HEK293 (cell line): ENCODE data around the gene PRTG.

Source experiments
- CTCF ChIA-PET: fragments of 350-600 bp; formaldehyde crosslinking; extraction: SDS; loops from one replicate; lab custom pipeline; 2021; ENCODE audit warnings: antibody characterized with exemption; lab: Yijun Ruan, JAX
- POLR2A ChIA-PET: fragments of 300-600 bp; formaldehyde crosslinking; extraction: SDS; loops from one replicate; lab custom pipeline; 2020; ENCODE audit warnings: antibody characterized with exemption, inconsistent platforms; lab: Yijun Ruan, JAX
- H3K27ac ChIP-seq: fragments of 200-500 bp; sonication (Bioruptor generic); 2 replicates; pipeline ENCODE4 v1.5.1; 2014; ENCODE audit warnings: low read depth, low read length, control low read depth, inconsistent platforms; ENCODE audit errors: extremely low read depth
- H3K36me3 ChIP-seq, 2 experiments: fragments of 200-500 bp in 1 of 2; sonication (Bioruptor generic) in 1 of 2; 1 replicate in 1 of 2; 2 replicates in 1 of 2; pipeline ENCODE4 v1.5.1; 2014 to 2017; ENCODE audit warnings: inconsistent platforms in 2 of 2, low read length in 2 of 2; ENCODE audit not compliant: control insufficient read depth in 2 of 2, insufficient read depth in 1 of 2
- H3K4me1 ChIP-seq: fragments of 200-500 bp; sonication (Bioruptor generic); 2 replicates; pipeline ENCODE4 v1.5.1; 2014; ENCODE audit warnings: mild to moderate bottlenecking, low read length, inconsistent platforms; ENCODE audit not compliant: control insufficient read depth, insufficient read depth
- H3K4me3 ChIP-seq: 2 replicates; pipeline ENCODE4 v1.5.1; 2011; ENCODE audit warnings: low read depth, mild to moderate bottlenecking, control low read depth, low read length, moderate library complexity
- H3K9me3 ChIP-seq: fragments of 200-500 bp; sonication (Bioruptor generic); 2 replicates; pipeline ENCODE4 v1.5.1; 2014; ENCODE audit warnings: low read depth, low read length, inconsistent platforms; ENCODE audit not compliant: control insufficient read depth, insufficient read depth
- BCL11B ChIP-seq: fragments of 450-650 bp; formaldehyde crosslinking; IDR thresholded peaks from 2 replicates; pipeline ENCODE4 v1.5.1; 2016; ENCODE audit warnings: low read depth, missing biosample characterization, missing genetic modification characterization
- EGR2 ChIP-seq: fragments of 450-650 bp; formaldehyde crosslinking; IDR thresholded peaks from 2 replicates; pipeline ENCODE4 v1.5.1; 2016; ENCODE audit warnings: low read depth, missing biosample characterization, missing genetic modification characterization
- ZBTB20 ChIP-seq: fragments of 450-650 bp; formaldehyde crosslinking; IDR thresholded peaks from 2 replicates; pipeline ENCODE4 v1.5.1; 2016; ENCODE audit warnings: missing biosample characterization, missing genetic modification characterization
- ZBTB48 ChIP-seq: fragments of 450-650 bp; formaldehyde crosslinking; IDR thresholded peaks from 2 replicates; pipeline ENCODE4 v1.5.1; 2016; ENCODE audit warnings: missing biosample characterization, missing genetic modification characterization
- ZNF146 ChIP-seq: fragments of 450-650 bp; formaldehyde crosslinking; IDR thresholded peaks from 2 replicates; pipeline ENCODE4 v1.5.1; 2016; ENCODE audit warnings: missing biosample characterization, missing genetic modification characterization
- ZNF561 ChIP-seq: fragments of 450-650 bp; IDR thresholded peaks from 2 replicates; pipeline ENCODE4 v1.5.1; 2018; ENCODE audit warnings: missing biosample characterization, missing genetic modification characterization, borderline replicate concordance
- ZNF670 ChIP-seq: fragments of 450-650 bp; formaldehyde crosslinking; IDR thresholded peaks from 2 replicates; pipeline ENCODE4 v1.5.1; 2016; ENCODE audit warnings: missing biosample characterization, missing genetic modification characterization, low read depth
- ZNF707 ChIP-seq: fragments of 450-650 bp; formaldehyde crosslinking; IDR thresholded peaks from 2 replicates; pipeline ENCODE4 v1.5.1; 2016; ENCODE audit warnings: missing biosample characterization, missing genetic modification characterization
- ZSCAN5A ChIP-seq: fragments of 450-650 bp; formaldehyde crosslinking; IDR thresholded peaks from 2 replicates; pipeline ENCODE4 v1.5.1; 2016; ENCODE audit warnings: missing biosample characterization, missing genetic modification characterization
- TF ChIP-seq, protein P1 (sequence below): fragments of 450-650 bp; formaldehyde crosslinking; IDR thresholded peaks from 2 replicates; pipeline ENCODE4 v1.5.1; 2016; ENCODE audit warnings: missing biosample characterization, missing genetic modification characterization
- TF ChIP-seq, protein P2 (sequence below): fragments of 450-650 bp; formaldehyde crosslinking; IDR thresholded peaks from 2 replicates; pipeline ENCODE4 v1.5.1; 2017; ENCODE audit warnings: missing biosample characterization, mild to moderate bottlenecking, missing genetic modification characterization, moderate library complexity

PRTG gene

GRCh38 chr15:55564347-55565145 is 178.4 kb downstream of the PRTG start:
- no peaks in the 10 kb centered on the region for H3K4me1 ChIP-seq
- H3K27ac ChIP-seq, result no peak overlapping the region
- no peaks in the 10 kb centered on the region for H3K9me3 ChIP-seq
- CTCF ChIA-PET, result no interaction called here
- no peak overlapping the region for H3K4me3 ChIP-seq
- TF ChIP-seq EGR2 (tag by site-specific recombination) (peak; percentile 7; the same call in 1 of the 2 replicates), ZSCAN5A (tag by site-specific recombination) (no peak), ZNF707 (tag by site-specific recombination) (no peak), ZBTB48 (tag by site-specific recombination) (no peak)
- H3K36me3 ChIP-seq, result no peaks in the 10 kb centered on the region
- POLR2A ChIA-PET, result no interaction called here

- H3K36me3 ChIP-seq, result no peaks in the 10 kb centered on the region
- no peak overlapping the region for H3K27ac ChIP-seq
- CTCF ChIA-PET, result no interaction called here
- H3K4me1 ChIP-seq, result no peaks in the 10 kb centered on the region
- no peaks in the 10 kb centered on the region for H3K9me3 ChIP-seq
- POLR2A ChIA-PET, result no interaction called here
- H3K4me3 ChIP-seq, result no peak overlapping the region
- TF ChIP-seq ZBTB20 (no peak), ZNF561 (tag by site-specific recombination) (no peak), ZNF670 (tag by site-specific recombination) (no peak), ZNF146 (tag by site-specific recombination) (peak; percentile 75), BCL11B (tag by site-specific recombination) (no peak)
- TF ChIP-seq, protein P1, sequence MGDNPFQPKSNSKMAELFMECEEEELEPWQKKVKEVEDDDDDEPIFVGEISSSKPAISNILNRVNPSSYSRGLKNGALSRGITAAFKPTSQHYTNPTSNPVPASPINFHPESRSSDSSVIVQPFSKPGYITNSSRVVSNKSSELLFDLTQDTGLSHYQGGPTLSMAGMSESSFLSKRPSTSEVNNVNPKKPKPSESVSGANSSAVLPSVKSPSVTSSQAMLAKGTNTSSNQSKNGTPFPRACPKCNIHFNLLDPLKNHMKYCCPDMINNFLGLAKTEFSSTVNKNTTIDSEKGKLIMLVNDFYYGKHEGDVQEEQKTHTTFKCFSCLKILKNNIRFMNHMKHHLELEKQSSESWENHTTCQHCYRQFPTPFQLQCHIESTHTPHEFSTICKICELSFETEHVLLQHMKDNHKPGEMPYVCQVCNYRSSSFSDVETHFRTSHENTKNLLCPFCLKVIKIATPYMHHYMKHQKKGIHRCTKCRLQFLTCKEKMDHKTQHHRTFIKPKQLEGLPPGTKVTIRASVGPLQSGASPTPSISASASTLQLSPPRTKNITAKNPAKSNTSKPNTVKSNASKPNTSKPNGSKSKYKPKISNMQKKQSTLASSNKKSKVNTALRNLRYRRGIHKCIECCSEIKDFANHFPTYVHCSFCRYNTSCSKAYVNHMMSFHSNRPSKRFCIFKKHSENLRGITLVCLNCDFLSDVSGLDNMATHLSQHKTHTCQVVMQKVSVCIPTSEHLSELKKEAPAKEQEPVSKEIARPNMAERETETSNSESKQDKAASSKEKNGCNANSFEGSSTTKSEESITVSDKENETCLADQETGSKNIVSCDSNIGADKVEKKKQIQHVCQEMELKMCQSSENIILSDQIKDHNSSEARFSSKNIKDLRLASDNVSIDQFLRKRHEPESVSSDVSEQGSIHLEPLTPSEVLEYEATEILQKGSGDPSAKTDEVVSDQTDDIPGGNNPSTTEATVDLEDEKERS (tag by site-specific recombination), result peak; percentile 72; the same call in 1 of the 2 replicates
- TF ChIP-seq, protein P2, sequence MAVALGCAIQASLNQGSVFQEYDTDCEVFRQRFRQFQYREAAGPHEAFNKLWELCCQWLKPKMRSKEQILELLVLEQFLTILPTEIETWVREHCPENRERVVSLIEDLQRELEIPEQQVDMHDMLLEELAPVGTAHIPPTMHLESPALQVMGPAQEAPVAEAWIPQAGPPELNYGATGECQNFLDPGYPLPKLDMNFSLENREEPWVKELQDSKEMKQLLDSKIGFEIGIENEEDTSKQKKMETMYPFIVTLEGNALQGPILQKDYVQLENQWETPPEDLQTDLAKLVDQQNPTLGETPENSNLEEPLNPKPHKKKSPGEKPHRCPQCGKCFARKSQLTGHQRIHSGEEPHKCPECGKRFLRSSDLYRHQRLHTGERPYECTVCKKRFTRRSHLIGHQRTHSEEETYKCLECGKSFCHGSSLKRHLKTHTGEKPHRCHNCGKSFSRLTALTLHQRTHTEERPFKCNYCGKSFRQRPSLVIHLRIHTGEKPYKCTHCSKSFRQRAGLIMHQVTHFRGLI (tag by site-specific recombination), result no peak
These were observed 180.4 kb downstream of the PRTG start for GRCh38 chr15:55562601-55563000.
